Loucy (cell line): ENCODE data around the gene ANKRD36B.
"Not testable (repeated sequence)": the region's sequence is repeated elsewhere in the genome, so short reads cannot be mapped to it uniquely, and the experiment has no call there.

ENCODE experiments used
- H2AFZ ChIP-seq: fragments of 200-600 bp; sonication (generic); 2 replicates; pipeline ENCODE4 v1.6.0; 2016; ENCODE audit warnings: antibody characterized with exemption, mild to moderate bottlenecking, low read length, moderate library complexity
- H3F3A ChIP-seq: fragments of 200-600 bp; 2 replicates; pipeline ENCODE4 v1.6.0; 2016; ENCODE audit warnings: antibody characterized with exemption, low read depth, mild to moderate bottlenecking
- H3K27me3 ChIP-seq: fragments of 200-600 bp; sonication (generic); 2 replicates; pipeline ENCODE4 v1.6.1; 2014; ENCODE audit warnings: low read length, mild to moderate bottlenecking; ENCODE audit not compliant: insufficient read depth, poor library complexity, severe bottlenecking
- H3K36me3 ChIP-seq: fragments of 200-600 bp; sonication (generic); 2 replicates; pipeline ENCODE4 v1.6.1; 2016; ENCODE audit warnings: low read length; ENCODE audit not compliant: insufficient read depth
- H3K4me1 ChIP-seq: fragments of 200-600 bp; sonication (generic); 2 replicates; pipeline ENCODE4 v1.5.1; 2014; ENCODE audit warnings: low read length, mild to moderate bottlenecking; ENCODE audit not compliant: insufficient read depth, poor library complexity, severe bottlenecking
- H3K4me2 ChIP-seq: fragments of 200-600 bp; sonication (generic); 2 replicates; pipeline ENCODE4 v1.6.0; 2014; ENCODE audit warnings: antibody characterized with exemption, low read length, low read depth, mild to moderate bottlenecking; ENCODE audit not compliant: poor library complexity, severe bottlenecking
- H3K4me3 ChIP-seq: fragments of 200-600 bp; sonication (generic); 2 replicates; pipeline ENCODE4 v1.5.1; 2014; ENCODE audit warnings: low read length, mild to moderate bottlenecking, mixed read lengths; ENCODE audit not compliant: poor library complexity, severe bottlenecking
- H3K79me2 ChIP-seq: fragments of 200-600 bp; sonication (generic); 2 replicates; pipeline ENCODE4 v1.6.1; 2014; ENCODE audit warnings: low read length; ENCODE audit not compliant: insufficient read depth
- H3K9ac ChIP-seq: fragments of 200-600 bp; sonication (generic); 2 replicates; pipeline ENCODE4 v1.6.0; 2014; ENCODE audit warnings: mild to moderate bottlenecking, low read depth, low read length, moderate library complexity; ENCODE audit not compliant: poor library complexity, severe bottlenecking
- H3K9me2 ChIP-seq: fragments of 200-600 bp; sonication (generic); replicated peaks from 2 replicates; pipeline ENCODE4 v1.6.1; 2016; ENCODE audit warnings: low read depth, low read length, mixed read lengths
- H3K9me3 ChIP-seq: fragments of 200-600 bp; sonication (generic); 2 replicates; pipeline ENCODE4 v1.6.1; 2014; ENCODE audit warnings: mild to moderate bottlenecking, antibody characterized with exemption, low read length, low read depth; ENCODE audit not compliant: insufficient read depth
- H4K20me1 ChIP-seq: fragments of 200-600 bp; sonication (generic); 2 replicates; pipeline ENCODE4 v1.6.0; 2014; ENCODE audit warnings: antibody characterized with exemption, low read length, mild to moderate bottlenecking; ENCODE audit not compliant: insufficient read depth, poor library complexity, severe bottlenecking
- CTCF ChIP-seq: fragments of 200-600 bp; sonication (generic); conservative IDR thresholded peaks from 2 replicates; pipeline ENCODE4 v1.5.1; 2014; ENCODE audit warnings: mild to moderate bottlenecking, antibody characterized with exemption, low read length

Gene ANKRD36B

GRCh38 chr2:97605109-97605508 lies 15.4 kb upstream of the ANKRD36B start:
- not testable (repeated sequence) for H3K4me2 ChIP-seq, H3K4me3 ChIP-seq, H2AFZ ChIP-seq

GRCh38 chr2:97601537-97601936 lies 11.9 kb upstream of the ANKRD36B start:
- H3K4me2 ChIP-seq, H3K9ac ChIP-seq, H3K4me1 ChIP-seq, H3K4me3 ChIP-seq, H2AFZ ChIP-seq, H3K79me2 ChIP-seq, H3K9me3 ChIP-seq, H3F3A ChIP-seq, H3K27me3 ChIP-seq, H3K36me3 ChIP-seq, H4K20me1 ChIP-seq, H3K9me2 ChIP-seq: not testable (repeated sequence)

More at GRCh38 chr2:97605109-97605508, 15.4 kb upstream of the ANKRD36B start:
- H3K4me1 ChIP-seq, H3K79me2 ChIP-seq, H3K27me3 ChIP-seq, H3F3A ChIP-seq, H3K9ac ChIP-seq, H4K20me1 ChIP-seq, H3K9me3 ChIP-seq, H3K36me3 ChIP-seq, H3K9me2 ChIP-seq: not testable (repeated sequence)
- 0 out of 2 replicates have a peak, but pooled peaks have one; percentile 10 for TF ChIP-seq CTCF

- not testable (repeated sequence) for H3K79me2 ChIP-seq, H3K4me3 ChIP-seq, H4K20me1 ChIP-seq, H3F3A ChIP-seq, H3K4me1 ChIP-seq, H3K4me2 ChIP-seq, H3K9me2 ChIP-seq, H3K27me3 ChIP-seq, H2AFZ ChIP-seq, H3K36me3 ChIP-seq, H3K9me3 ChIP-seq, H3K9ac ChIP-seq
Observed at GRCh38 chr2:97596180-97596579, 6.5 kb upstream of the ANKRD36B start.

GRCh38 chr2:97593520-97593919 lies 3.8 kb upstream of the ANKRD36B start:
- H3K36me3 ChIP-seq, H2AFZ ChIP-seq, H3K4me2 ChIP-seq, H3K27me3 ChIP-seq, H3K79me2 ChIP-seq, H4K20me1 ChIP-seq, H3K4me1 ChIP-seq, H3K9me2 ChIP-seq, H3K4me3 ChIP-seq, H3F3A ChIP-seq, H3K9me3 ChIP-seq, H3K9ac ChIP-seq: not testable (repeated sequence)
